Left cardiac atrium (tissue), 4 donors: Measurements from ENCODE around the gene ADGRA1. TPM values are rescaled to one million over a fixed set of nuclear protein-coding genes. Genes with fewer than 3 reads are reported as not detected.
"Not testable (repeated sequence)": the region's sequence is repeated elsewhere in the genome, so short reads cannot be mapped to it uniquely, and the experiment has no call there.

Experiments used
- ATAC-seq, 2 donors: fragments of 200-7000 bp; cut with Tn5 transposase; one replicate each; pipeline ENCODE4 v1.9.1; 2020; ENCODE audit warnings: mild to moderate bottlenecking in 2 of 2, moderate library complexity in 2 of 2
- DNase-seq: peaks from one replicate; pipeline ENCODE4 v3.0.0-alpha.2; 2020
- intact Hi-C, 2 donors: fragments of 100-400 bp; cut with DNase I; formaldehyde crosslinking; loops; one replicate each; pipeline versions ENCODE4 v1.14.1 to v1.15.1; 2022 to 2023
- total RNA-seq, 2 donors: library from RNA; stranded (reverse); fragmentation: NEBNext Ultra II Directional; extraction: Animal tissue kit (Norgen Biotek cat#: 25700); gene quantifications; one replicate each; pipeline ENCODE4 v1.2.1, GENCODE V29; 2021
- donor health status: DM: no; HTN: yes; CAD: no.
- donor health status: DM: no; HTN: yes; CAD: no; lungs with severe emphysema.
- donor health status: DM: yes; HTN: yes; CAD: no.
- donor health status: Dilated cardiomyopathy.

The ADGRA1 gene
- total RNA-seq, 2 donors from 2014 or later = 0.10 TPM; not detected in 1

- DNase-seq (no peak), ATAC-seq (no peak)
- intact Hi-C loops = no loop called here
These were observed 78.1 kb downstream of the ADGRA1 start for GRCh38 chr10:133165556-133166503.

DNA sequence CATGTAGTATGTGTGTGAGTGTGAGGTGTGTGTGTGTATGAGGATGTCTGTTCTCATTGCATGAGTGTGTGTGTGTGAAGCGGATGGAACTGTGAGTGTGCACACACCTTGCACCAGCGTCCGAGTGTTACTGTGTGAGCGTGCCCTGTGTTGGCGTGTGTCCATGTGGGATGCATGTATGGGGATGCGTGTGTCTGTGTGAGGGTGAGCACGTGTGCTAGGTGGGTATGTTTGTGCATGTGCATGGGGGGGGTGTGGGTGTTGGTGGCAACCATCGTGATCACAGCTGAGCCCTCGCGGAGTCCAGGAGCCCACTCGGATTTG lies 78.7 kb downstream of the ADGRA1 start:
- intact Hi-C loops = no loop called here
- DNase-seq (no peak), ATAC-seq (no peak)

DNA sequence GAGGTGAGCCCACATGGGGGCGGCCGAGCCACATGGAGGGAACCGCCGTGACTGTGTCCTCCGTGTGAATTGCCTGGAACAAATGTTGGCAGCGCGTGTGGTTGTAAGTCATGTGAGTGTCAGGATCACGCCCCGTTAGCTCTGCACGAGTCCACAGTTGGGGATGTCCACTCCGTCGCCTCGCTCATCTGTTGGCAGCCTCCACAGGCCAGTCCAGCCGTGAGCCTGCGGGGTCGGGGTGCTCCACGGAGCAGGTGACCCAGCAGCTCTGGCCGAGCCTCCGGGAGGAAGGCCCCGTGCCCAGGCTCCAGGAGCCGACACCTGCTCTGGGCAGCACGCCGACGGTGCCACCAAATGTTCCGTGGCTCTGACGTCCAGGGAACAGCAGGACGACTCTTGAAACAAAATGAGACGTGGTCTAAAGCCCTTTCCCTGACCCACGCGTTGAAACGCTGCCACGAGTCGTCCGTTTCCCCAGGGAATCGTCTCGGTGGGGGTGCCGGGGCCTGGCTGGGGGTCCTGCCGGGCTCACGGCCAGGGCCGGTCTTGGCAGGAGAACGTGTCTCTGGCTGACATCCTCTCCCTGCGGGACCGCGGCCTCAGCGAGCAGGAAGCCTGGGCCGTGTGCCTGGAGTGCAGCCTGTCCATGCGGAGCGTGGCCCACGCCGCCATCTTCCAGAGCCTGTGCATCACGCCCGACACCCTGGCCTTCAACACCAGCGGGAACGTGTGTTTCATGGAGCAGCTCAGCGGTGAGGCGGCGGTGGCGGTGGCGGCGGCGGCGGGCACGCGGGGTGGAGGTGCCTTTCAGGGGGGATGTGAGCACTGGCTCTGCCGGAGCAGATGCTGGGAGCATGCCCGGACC lies 79.3 kb downstream of the ADGRA1 start:
- ATAC-seq (peak in 1 of 2 donors; percentile 78), DNase-seq (no peak)
- intact Hi-C loops = no loop called here

GRCh38 chr10:133167693-133168616 lies 80.2 kb downstream of the ADGRA1 start:
- DNase-seq = no peak
- no peak for ATAC-seq
- intact Hi-C loops = no loop called here

DNA sequence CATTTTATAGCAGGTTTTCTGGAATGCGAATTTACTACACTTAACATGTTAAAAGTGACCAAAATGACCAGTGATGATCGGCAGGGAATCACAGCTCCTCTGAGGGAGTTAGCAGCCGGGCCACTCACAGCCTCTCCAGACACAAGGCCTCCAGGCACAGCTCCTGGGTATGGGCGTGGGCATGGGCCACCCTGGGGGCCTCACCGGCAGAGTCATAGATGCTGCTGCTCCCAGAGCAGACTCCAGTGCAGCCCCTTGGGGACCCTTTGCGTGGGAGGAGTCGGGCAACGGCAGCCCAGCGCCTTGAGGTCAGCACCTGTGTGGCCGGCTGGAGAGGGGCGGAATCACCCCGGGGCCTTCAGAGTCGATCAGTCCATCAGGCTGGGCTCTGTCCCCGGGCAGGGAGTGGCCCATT lies 80.9 kb downstream of the ADGRA1 start:
- intact Hi-C loops = no loop called here
- DNase-seq = no peak
- ATAC-seq = no peak

- DNase-seq = no peak
- no peak for ATAC-seq
- intact Hi-C loops = no loop called here
These were observed 81.6 kb downstream of the ADGRA1 start for GRCh38 chr10:133169173-133169947.

GRCh38 chr10:133170092-133170491 lies 82.4 kb downstream of the ADGRA1 start:
- ATAC-seq (no peak), DNase-seq (no peak)
- intact Hi-C loops = no loop called here

DNA sequence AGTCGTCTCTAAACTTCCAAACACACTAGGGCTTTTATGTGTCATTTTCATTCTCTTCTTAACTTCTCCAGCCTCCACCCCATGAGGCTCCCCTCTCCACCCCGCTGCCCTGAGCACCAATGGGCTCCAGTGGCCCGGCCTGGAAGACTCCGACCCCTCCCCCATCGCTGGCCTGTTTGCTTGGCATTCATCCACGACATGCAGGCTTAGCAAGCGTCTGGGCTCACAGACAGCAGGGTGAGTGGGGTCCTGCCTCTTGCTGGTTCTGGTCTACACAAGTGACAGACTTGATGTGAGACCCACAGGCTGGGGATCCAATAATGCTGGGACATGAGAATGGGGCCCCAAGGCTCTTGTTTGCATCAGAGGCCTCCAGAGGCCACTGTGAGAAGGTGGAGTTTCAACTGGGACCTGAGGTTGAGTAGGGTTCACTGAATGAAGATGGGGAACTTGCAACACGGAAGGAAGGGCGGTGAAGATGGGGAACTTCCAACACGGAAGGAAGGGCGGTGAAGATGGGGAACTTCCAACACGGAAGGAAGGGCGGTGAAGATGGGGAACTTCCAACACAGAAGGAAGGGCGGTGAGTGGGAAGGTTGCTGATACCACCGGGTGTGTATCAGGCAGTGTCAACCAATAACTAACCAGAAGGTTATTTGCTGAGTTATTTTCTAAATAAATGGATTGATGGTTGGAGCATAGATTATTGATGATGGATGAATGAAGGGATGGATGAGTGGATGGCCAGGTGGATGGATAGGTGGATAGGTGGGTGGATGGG lies 86.3 kb downstream of the ADGRA1 start:
- no peak for DNase-seq
- ATAC-seq = no peak
- intact Hi-C loops = no loop called here

DNA sequence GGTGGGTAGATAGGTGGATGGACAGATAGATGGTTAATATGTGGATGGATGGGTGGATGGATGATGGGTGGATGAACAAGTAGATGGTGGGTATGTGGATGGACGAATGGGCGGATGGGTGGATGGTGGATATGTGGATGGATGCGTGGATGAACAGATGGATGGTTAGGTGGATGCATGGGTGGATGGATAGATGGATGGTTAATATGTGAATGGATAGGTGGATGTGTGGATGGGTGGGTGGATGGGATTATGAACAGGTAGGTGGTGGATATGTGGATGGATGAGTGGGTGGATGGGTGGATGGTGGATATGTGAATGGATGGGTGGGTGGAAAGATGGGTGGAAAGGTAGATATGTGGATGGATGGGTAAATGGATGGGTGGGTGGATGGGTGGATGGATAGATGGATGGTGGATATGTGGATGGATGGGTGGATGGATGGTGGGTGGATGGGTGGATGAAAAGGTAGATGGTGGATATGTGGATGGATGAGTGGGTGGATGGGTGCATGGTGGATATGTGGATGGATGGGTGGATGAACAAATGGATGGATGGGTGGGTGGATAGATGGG lies 87.1 kb downstream of the ADGRA1 start:
- ATAC-seq = no peak
- no peak for DNase-seq
- intact Hi-C loops = no loop called here

GRCh38 chr10:133175624-133176023 lies 87.9 kb downstream of the ADGRA1 start:
- intact Hi-C loops, DNase-seq, ATAC-seq: not testable (repeated sequence)

- DNase-seq = peak; percentile 9
- no peak for ATAC-seq
- intact Hi-C loops = no loop called here
These were observed 88.8 kb downstream of the ADGRA1 start for GRCh38 chr10:133176546-133176945.

GRCh38 chr10:133177380-133178157 lies 89.8 kb downstream of the ADGRA1 start:
- intact Hi-C loops = no loop called here
- no peak for ATAC-seq
- DNase-seq = no peak

DNA sequence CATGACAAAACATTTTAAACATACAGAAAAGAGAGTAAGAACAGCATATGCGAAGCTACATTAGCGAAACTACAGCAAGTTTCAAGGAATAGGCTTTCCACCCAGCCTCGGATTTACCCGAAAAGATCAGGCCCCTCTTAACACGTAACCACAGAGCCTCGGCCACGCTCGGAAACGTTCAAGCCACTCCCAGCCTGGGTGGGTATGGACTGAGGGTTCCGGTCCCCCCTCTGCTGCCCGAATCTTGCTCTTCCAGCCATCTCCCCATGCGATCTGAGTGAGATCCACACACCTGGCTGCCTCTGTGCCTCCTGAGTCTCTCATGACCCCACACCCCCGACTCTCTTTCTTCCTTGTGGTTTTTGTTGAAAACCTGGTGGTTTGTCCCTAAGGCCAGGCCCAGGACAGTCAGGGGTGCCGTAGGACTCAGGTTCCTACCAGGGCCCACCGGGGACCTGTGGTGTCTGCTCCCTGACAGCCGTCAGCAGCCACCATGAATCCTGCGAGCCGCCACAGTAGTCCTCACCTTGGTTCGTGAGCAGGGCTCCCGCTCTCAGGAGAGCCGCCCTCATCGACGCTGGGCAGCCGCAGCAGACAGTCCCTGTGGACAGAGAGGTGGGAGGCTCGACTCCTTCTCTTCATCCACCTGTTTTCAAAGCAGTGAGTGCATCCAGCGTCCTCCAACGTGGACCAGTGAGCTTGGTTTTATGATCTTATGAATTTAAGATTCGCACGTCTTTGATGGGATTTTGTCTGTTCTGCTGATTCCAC lies 90.8 kb downstream of the ADGRA1 start:
- intact Hi-C loops = no loop called here
- ATAC-seq (no peak), DNase-seq (peak; percentile 9)

DNA sequence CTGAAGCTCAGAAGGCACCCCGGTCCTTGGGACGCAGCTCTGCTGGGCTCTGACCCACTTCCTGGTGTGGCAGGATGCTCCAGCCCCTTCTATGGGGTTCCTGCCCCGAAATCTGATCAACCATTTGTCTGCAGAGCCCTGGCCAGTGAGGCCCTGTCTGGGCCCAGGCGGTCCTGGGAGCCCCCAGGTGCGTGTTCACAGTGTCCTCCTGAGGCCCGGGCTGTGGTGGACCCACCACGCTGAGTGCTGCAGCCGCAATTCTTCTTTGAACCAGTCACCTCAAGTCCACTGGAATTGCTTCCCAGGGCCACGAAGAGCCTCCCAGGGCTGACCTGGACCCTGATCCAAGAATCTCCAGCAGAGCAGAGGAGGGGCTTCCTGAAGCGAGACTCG lies 91.4 kb downstream of the ADGRA1 start:
- DNase-seq (peak; percentile 3), ATAC-seq (no peak)
- intact Hi-C loops = no loop called here

- DNase-seq (peak; percentile 15), ATAC-seq (no peak)
- intact Hi-C loops = no loop called here
These were observed 91.9 kb downstream of the ADGRA1 start for GRCh38 chr10:133179651-133180050.
